Measurements from ENCODE around the gene CHRNG. TPM values are rescaled to one million over a fixed set of nuclear protein-coding genes. Genes with fewer than 3 reads are reported as not detected.

Gene CHRNG
- total RNA-seq, 4 donors from 2014 or later, result not detected

- no peak for ATAC-seq
- H3K27me3 ChIP-seq, result no peaks in the 10 kb centered on the region
- no peak overlapping the region for H3K27ac ChIP-seq
- 57 to 83% methylated on average over 2 of the region's 2 CpGs for WGBS, 2 donors (ENCODE audit: low coverage in 1 of 2)
- H3K4me3 ChIP-seq, result no peak overlapping the region
- peaks cover 0 to 77% of the 10 kb centered on the region in 2 donors for H3K36me3 ChIP-seq
- H3K9me3 ChIP-seq, result no peaks in the 10 kb centered on the region
- TF ChIP-seq POLR2A (IDR thresholded peaks at IDR 0.05) (no peak), POLR2AphosphoS5 (IDR thresholded peaks at IDR 0.05) (peak; percentile 14)
- no peaks in the 10 kb centered on the region for H3K4me1 ChIP-seq
Observed at GRCh38 chr2:232576995-232577394, 37.5 kb downstream of the CHRNG start.

- WGBS, 2 donors (ENCODE audit: low coverage in 1 of 2), result 89 to 95% methylated on average over 2 of the region's 2 CpGs
- no peak overlapping the region for H3K4me3 ChIP-seq
- TF ChIP-seq POLR2A (IDR thresholded peaks at IDR 0.05), result no peak
- TF ChIP-seq EP300 (IDR thresholded peaks at IDR 0.05), result no peak
- TF ChIP-seq CTCF (IDR thresholded peaks at IDR 0.05), result no peak
- no peak for TF ChIP-seq POLR2AphosphoS5 (IDR thresholded peaks at IDR 0.05)
- H3K27ac ChIP-seq, result no peak overlapping the region
- H3K27me3 ChIP-seq, result no peaks in the 10 kb centered on the region
- no peaks in the 10 kb centered on the region for H3K4me1 ChIP-seq
- no peak for ATAC-seq
- H3K9me3 ChIP-seq, result no peaks in the 10 kb centered on the region
- H3K36me3 ChIP-seq, result peaks cover 0 to 78% of the 10 kb centered on the region in 2 donors
Observed at GRCh38 chr2:232577841-232578240, 38.3 kb downstream of the CHRNG start.

GRCh38 chr2:232578626-232579025 is 39.1 kb downstream of the CHRNG start:
- no peaks in the 10 kb centered on the region for H3K4me1 ChIP-seq
- WGBS, 2 donors (ENCODE audit: low coverage in 1 of 2), result 94 to 100% methylated on average over 2 of the region's 2 CpGs
- H3K9me3 ChIP-seq, result peaks cover 0 to 2% (median 0%) of the 10 kb centered on the region in 3 donors
- peaks cover 0 to 78% of the 10 kb centered on the region in 2 donors for H3K36me3 ChIP-seq
- no peaks in the 10 kb centered on the region for H3K27me3 ChIP-seq
- no peak overlapping the region for H3K27ac ChIP-seq
- ATAC-seq, result no peak
- H3K4me3 ChIP-seq, result no peak overlapping the region
- TF ChIP-seq POLR2A (IDR thresholded peaks at IDR 0.05) (no peak), POLR2AphosphoS5 (IDR thresholded peaks at IDR 0.05) (no peak), CTCF (IDR thresholded peaks at IDR 0.05) (no peak), EP300 (IDR thresholded peaks at IDR 0.05) (no peak)

GRCh38 chr2:232580648-232580981 is 41.1 kb downstream of the CHRNG start:
- Histone ChIP-seq H3K4me1 (no peaks in the 10 kb centered on the region), H3K27ac (no peak overlapping the region), H3K4me3 (no peak overlapping the region), H3K27me3 (no peaks in the 10 kb centered on the region), H3K9me3 (peaks cover 0 to 11% (median 0%) of the 10 kb centered on the region in 3 donors), H3K36me3 (peaks cover 0 to 71% of the 10 kb centered on the region in 2 donors)
- ATAC-seq, result no peak
- no peak for TF ChIP-seq POLR2AphosphoS5 (IDR thresholded peaks at IDR 0.05)
- no peak for TF ChIP-seq POLR2A (IDR thresholded peaks at IDR 0.05)
- no peak for TF ChIP-seq EP300 (IDR thresholded peaks at IDR 0.05)
- TF ChIP-seq CTCF (IDR thresholded peaks at IDR 0.05), result no peak
- 93 to 100% methylated on average over 1 to 6 of the region's 6 CpGs for WGBS, 2 donors (ENCODE audit: low coverage in 1 of 2)

- Histone ChIP-seq H3K27me3 (no peaks in the 10 kb centered on the region), H3K27ac (no peak overlapping the region), H3K4me1 (no peaks in the 10 kb centered on the region), H3K9me3 (peaks cover 0 to 11% (median 0%) of the 10 kb centered on the region in 3 donors), H3K36me3 (peaks cover 0 to 68% of the 10 kb centered on the region in 2 donors), H3K4me3 (no peak overlapping the region)
- no peak for ATAC-seq
- TF ChIP-seq EP300 (IDR thresholded peaks at IDR 0.05) (no peak), POLR2A (IDR thresholded peaks at IDR 0.05) (no peak), POLR2AphosphoS5 (IDR thresholded peaks at IDR 0.05) (no peak), CTCF (IDR thresholded peaks at IDR 0.05) (no peak)
Observed at GRCh38 chr2:232581725-232582124, 42.2 kb downstream of the CHRNG start.
